SK-N-SH (cell line): Measurements from ENCODE around the gene AKAP12. TPM values are rescaled to one million over a fixed set of nuclear protein-coding genes. Genes with fewer than 3 reads are reported as not detected.

Experiments
- CTCF ChIA-PET: fragments of 300-600, 350-600 bp; formaldehyde crosslinking; extraction: SDS; loops from one replicate; lab custom pipeline; 2021; lab: Yijun Ruan, JAX
- POLR2A ChIA-PET: fragments of 350-600 bp; sonication (Branson Sonifier 250); formaldehyde crosslinking; extraction: SDS; loops from one replicate; lab custom pipeline; 2020; ENCODE audit warnings: antibody characterized with exemption, inconsistent platforms; lab: Yijun Ruan, JAX
- DNase-seq: peaks from one replicate; pipeline ENCODE4 v3.0.0; 2012
- H2AFZ ChIP-seq: fragments of 200-600 bp; sonication (generic); 2 replicates; pipeline ENCODE4 v1.8.1; 2016; ENCODE audit warnings: antibody characterized with exemption, mild to moderate bottlenecking, low read depth
- H3F3A ChIP-seq: fragments of 200-600 bp; sonication (generic); replicated peaks from 2 replicates; pipeline ENCODE3; 2016; ENCODE audit warnings: antibody characterized with exemption, mild to moderate bottlenecking; ENCODE audit not compliant: insufficient read depth
- H3K27ac ChIP-seq, 2 experiments: fragments of 200-500 bp in 1 of 2; fragments of 200-600 bp in 1 of 2; sonication (Bioruptor generic) in 1 of 2; sonication (generic), shearing (Covaris generic) in 1 of 2; 2 replicates each; pipeline versions ENCODE4 v1.5.1 to v1.6.1; 2014 to 2016; ENCODE audit warnings: low read depth in 2 of 2, inconsistent platforms in 1 of 2, low read length in 1 of 2, mild to moderate bottlenecking in 1 of 2, mixed read lengths in 1 of 2
- H3K27me3 ChIP-seq: fragments of 200-600 bp; sonication (generic), shearing (Covaris generic); 2 replicates; pipeline ENCODE4 v1.6.1; 2016; ENCODE audit warnings: mixed run types; ENCODE audit not compliant: insufficient read depth
- H3K36me3 ChIP-seq, 2 experiments: fragments of 200-500 bp in 1 of 2; fragments of 200-600 bp in 1 of 2; sonication (Bioruptor generic) in 1 of 2; sonication (generic) in 1 of 2; replicated peaks in 1 of 2; 2 replicates each; pipeline versions ENCODE3 to v1.5.1; 2014 to 2016; ENCODE audit warnings: low read length in 1 of 2, mild to moderate bottlenecking in 1 of 2; ENCODE audit not compliant: insufficient read depth in 2 of 2, control insufficient read depth in 1 of 2
- H3K4me1 ChIP-seq, 2 experiments: fragments of 200-500 bp in 1 of 2; fragments of 200-600 bp in 1 of 2; sonication (Bioruptor generic) in 1 of 2; sonication (generic), shearing (Covaris generic) in 1 of 2; 2 replicates each; pipeline versions ENCODE4 v1.5.1 to v1.6.1; 2014 to 2016; ENCODE audit warnings: low read depth in 1 of 2, low read length in 1 of 2, mixed run types in 1 of 2; ENCODE audit not compliant: insufficient read depth in 2 of 2, control insufficient read depth in 1 of 2
- H3K4me2 ChIP-seq: fragments of 200-600 bp; sonication (generic), shearing (Covaris generic); 2 replicates; pipeline ENCODE4 v1.6.1; 2017; ENCODE audit warnings: mixed run types
- H3K4me3 ChIP-seq, 2 experiments: fragments of 200-500 bp in 1 of 2; fragments of 200-600 bp in 1 of 2; sonication (Bioruptor generic) in 1 of 2; sonication (generic), shearing (Covaris generic) in 1 of 2; 2 replicates each; pipeline versions ENCODE4 v1.5.1 to v1.8.1; 2014 to 2016; ENCODE audit warnings: low read depth in 2 of 2, inconsistent platforms in 1 of 2, low read length in 1 of 2, mild to moderate bottlenecking in 1 of 2, mixed read lengths in 1 of 2, moderate library complexity in 1 of 2
- H3K79me2 ChIP-seq: fragments of 200-600 bp; sonication (generic); 2 replicates; pipeline ENCODE4 v1.8.1; 2017; ENCODE audit warnings: mild to moderate bottlenecking; ENCODE audit not compliant: insufficient read depth
- H3K9ac ChIP-seq: fragments of 200-600 bp; sonication (generic); 2 replicates; pipeline ENCODE4 v1.6.1; 2017; ENCODE audit warnings: mixed run types
- H3K9me2 ChIP-seq: fragments of 200-600 bp; sonication (generic); 2 replicates; pipeline ENCODE4 v1.6.1; 2017; ENCODE audit warnings: mixed run types
- H3K9me3 ChIP-seq: fragments of 200-600 bp; sonication (generic); 2 replicates; pipeline ENCODE4 v1.6.1; 2017; ENCODE audit warnings: mixed run types, mild to moderate bottlenecking, moderate library complexity
- H4K20me1 ChIP-seq: fragments of 200-600 bp; sonication (generic); 2 replicates; pipeline ENCODE4 v1.6.1; 2017; ENCODE audit warnings: mild to moderate bottlenecking, mixed run types; ENCODE audit not compliant: insufficient read depth
- ELF1 ChIP-seq: IDR thresholded peaks from 2 replicates; pipeline ENCODE4 v1.4.0; 2012
- MAX ChIP-seq: IDR thresholded peaks from 2 replicates; pipeline ENCODE4 v1.4.0; 2012; ENCODE audit warnings: low read depth
- POLR2AphosphoS5 ChIP-seq: IDR thresholded peaks from 2 replicates; pipeline ENCODE4 v1.6.1; 2012; ENCODE audit warnings: low read depth, low read length
- RXRA ChIP-seq: IDR thresholded peaks from 2 replicates; pipeline ENCODE4 v1.4.0; 2012; ENCODE audit warnings: low read depth, mild to moderate bottlenecking, borderline replicate concordance
- ZBTB33 ChIP-seq: IDR thresholded peaks from 2 replicates; pipeline ENCODE4 v1.4.0; 2012; ENCODE audit warnings: low read depth, borderline replicate concordance
- WGBS: methylation state at CpG from one replicate; pipeline ENCODE4 v1.1.6; 2017; ENCODE audit warnings: low lambda C conversion rate; 5-methylcytosine and 5-hydroxymethylcytosine counted together
- polyA plus RNA-seq, 3 experiments: library from polyadenylated mRNA; depleted of rRNA; stranded (reverse); fragments of >200 nt; gene quantifications; 2 replicates each; pipeline ENCODE4 v1.2.3, GENCODE V29; 2012
- TF ChIP-seq, protein P1 (sequence below): fragments of 200-600 bp; sonication (generic); IDR thresholded peaks from 2 replicates; pipeline ENCODE4 v1.6.1; 2017; ENCODE audit warnings: antibody characterized with exemption, mild to moderate bottlenecking, moderate library complexity
- TF ChIP-seq, protein P2 (sequence below): fragments of 150-350 bp; IDR thresholded peaks from 2 replicates; pipeline ENCODE4 v1.6.1; 2017; ENCODE audit warnings: antibody characterized with exemption, low read length, low read depth, borderline replicate concordance
- TF ChIP-seq, protein P3 (sequence below): IDR thresholded peaks from 2 replicates; pipeline ENCODE4 v1.4.0; 2012; ENCODE audit warnings: low read depth, borderline replicate concordance

Gene AKAP12
- polyA plus RNA-seq, 1 of the 3 experiments (the other 2 are of a cell fraction): 46.5 TPM

- 32% methylated on average over 6 of the region's 6 CpGs for WGBS
- TF ChIP-seq ELF1 (no peak), ZBTB33 (no peak), RXRA (no peak)
- TF ChIP-seq, protein P1, sequence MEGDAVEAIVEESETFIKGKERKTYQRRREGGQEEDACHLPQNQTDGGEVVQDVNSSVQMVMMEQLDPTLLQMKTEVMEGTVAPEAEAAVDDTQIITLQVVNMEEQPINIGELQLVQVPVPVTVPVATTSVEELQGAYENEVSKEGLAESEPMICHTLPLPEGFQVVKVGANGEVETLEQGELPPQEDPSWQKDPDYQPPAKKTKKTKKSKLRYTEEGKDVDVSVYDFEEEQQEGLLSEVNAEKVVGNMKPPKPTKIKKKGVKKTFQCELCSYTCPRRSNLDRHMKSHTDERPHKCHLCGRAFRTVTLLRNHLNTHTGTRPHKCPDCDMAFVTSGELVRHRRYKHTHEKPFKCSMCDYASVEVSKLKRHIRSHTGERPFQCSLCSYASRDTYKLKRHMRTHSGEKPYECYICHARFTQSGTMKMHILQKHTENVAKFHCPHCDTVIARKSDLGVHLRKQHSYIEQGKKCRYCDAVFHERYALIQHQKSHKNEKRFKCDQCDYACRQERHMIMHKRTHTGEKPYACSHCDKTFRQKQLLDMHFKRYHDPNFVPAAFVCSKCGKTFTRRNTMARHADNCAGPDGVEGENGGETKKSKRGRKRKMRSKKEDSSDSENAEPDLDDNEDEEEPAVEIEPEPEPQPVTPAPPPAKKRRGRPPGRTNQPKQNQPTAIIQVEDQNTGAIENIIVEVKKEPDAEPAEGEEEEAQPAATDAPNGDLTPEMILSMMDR: no peak
- Histone ChIP-seq H3K27ac (peak overlapping the region in 1 of 2 experiments; percentile 76; a peak in 1 of 4 replicates), H3K4me3 (peak overlapping the region in 1 of 2 experiments; percentile 22; a peak in 1 of 4 replicates), H3K36me3 (peaks cover 0 to 6% of the 10 kb centered on the region in 2 experiments), H3K9me2 (no peaks in the 10 kb centered on the region), H2AFZ (peak overlapping the region; percentile 74; the same call in 1 of the 2 replicates), H3K79me2 (peaks cover 68% of the 10 kb centered on the region; the same call in 1 of the 2 replicates), H3K27me3 (no peaks in the 10 kb centered on the region), H3K4me2 (peak overlapping the region; percentile 84), H4K20me1 (no peaks in the 10 kb centered on the region), H3K9me3 (no peaks in the 10 kb centered on the region), H3K4me1 (peaks cover 7 to 14% of the 10 kb centered on the region in 2 experiments; a peak in 3 of 4 replicates), H3K9ac (peak overlapping the region; percentile 70; the same call in 1 of the 2 replicates), H3F3A (peaks cover 1% of the 10 kb centered on the region)
- POLR2A ChIA-PET: interaction anchor here (0.7 kb wide), 1 partner anchor 432 kb away, joined by 3 read pairs; no protein-coding TSS in a partner anchor
- DNase-seq: no peak
- CTCF ChIA-PET: interaction anchor here (0.7 to 16.6 kb wide), 89 partner anchors 10 to 510 kb away, joined by 3 to 421 read pairs (median 5); partner anchors contain the start of genes AKAP12 and RMND1
Measured at GRCh38 chr6:151324488-151324825, 84.7 kb downstream of the AKAP12 start.

DNA sequence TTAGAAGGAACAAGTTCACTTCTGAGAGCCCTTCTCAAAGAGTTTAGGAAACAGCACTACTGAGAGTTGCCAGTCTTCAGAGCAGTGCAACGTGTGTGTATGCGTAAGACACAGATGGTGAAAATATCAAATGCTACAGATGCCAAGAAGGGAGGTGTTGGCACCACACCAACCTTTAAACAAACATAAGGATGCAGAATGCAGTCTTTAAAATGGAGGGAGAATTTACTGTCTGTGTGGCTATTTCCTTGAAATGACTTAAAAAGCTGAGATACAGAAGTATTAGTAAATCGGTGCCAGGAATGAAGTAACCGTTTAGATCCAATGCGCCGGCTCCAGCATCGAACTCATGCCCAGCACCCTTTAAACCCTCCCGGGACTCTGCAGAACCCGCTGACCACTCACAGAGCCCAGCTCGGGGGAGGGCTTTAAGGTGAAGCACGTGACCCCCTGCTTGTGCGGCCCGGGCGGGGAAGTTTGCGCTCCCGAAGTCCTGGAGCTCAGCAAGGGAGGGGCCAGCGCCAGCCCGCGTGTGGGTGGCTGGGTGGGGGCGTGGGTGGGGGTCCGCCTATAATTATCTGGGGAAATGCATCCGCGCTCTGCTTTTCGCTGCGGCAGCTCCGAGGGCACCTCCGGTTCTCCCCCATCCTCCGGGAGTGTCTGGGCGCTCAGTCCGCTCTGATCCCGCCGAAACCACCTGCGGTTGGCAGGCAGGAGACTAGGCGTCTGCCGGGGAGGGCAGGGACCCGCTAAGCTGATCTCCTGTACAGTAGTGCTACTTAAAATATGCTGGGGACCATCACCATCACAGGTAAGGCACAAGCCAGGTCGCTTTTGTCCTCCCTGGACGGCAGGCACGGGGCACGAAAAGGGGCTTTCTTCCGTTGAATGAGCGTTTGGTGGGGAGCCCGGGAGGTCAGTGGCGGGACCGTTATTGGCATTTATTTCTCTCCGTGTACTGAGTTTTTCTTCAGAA lies 85.6 kb downstream of the AKAP12 start:
- Histone ChIP-seq H2AFZ (peak overlapping the region; percentile 70; the same call in 1 of the 2 replicates), H3K9me2 (no peaks in the 10 kb centered on the region), H3K9me3 (no peaks in the 10 kb centered on the region), H3K27ac (peak overlapping the region; percentile 24 to 76), H3K4me2 (peak overlapping the region; percentile 84), H3K4me1 (peaks cover 7 to 18% of the 10 kb centered on the region in 2 experiments; a peak in 3 of 4 replicates), H3K27me3 (no peaks in the 10 kb centered on the region), H3K36me3 (peaks cover 0 to 6% of the 10 kb centered on the region in 2 experiments), H3K9ac (peak overlapping the region; percentile 70), H3F3A (peaks cover 3% of the 10 kb centered on the region), H4K20me1 (no peaks in the 10 kb centered on the region), H3K79me2 (peaks cover 66% of the 10 kb centered on the region; the same call in 1 of the 2 replicates), H3K4me3 (peak overlapping the region; percentile 54 to 70)
- ChIA-PET CTCF (interaction anchor here (0.7 to 16.6 kb wide), 45 partner anchors 9 to 510 kb away, joined by 3 to 421 read pairs (median 7); partner anchors contain the start of gene AKAP12), POLR2A (interaction anchor here (1.2 kb wide), 1 partner anchor 84 kb away, joined by 4 read pairs; no protein-coding TSS in a partner anchor)
- DNase-seq: peak; percentile 80
- TF ChIP-seq, protein P2, sequence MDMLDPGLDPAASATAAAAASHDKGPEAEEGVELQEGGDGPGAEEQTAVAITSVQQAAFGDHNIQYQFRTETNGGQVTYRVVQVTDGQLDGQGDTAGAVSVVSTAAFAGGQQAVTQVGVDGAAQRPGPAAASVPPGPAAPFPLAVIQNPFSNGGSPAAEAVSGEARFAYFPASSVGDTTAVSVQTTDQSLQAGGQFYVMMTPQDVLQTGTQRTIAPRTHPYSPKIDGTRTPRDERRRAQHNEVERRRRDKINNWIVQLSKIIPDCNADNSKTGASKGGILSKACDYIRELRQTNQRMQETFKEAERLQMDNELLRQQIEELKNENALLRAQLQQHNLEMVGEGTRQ: peak; percentile 57; the same call in 1 of the 2 replicates
- TF ChIP-seq POLR2AphosphoS5 (no peak), MAX (peak; percentile 53; the same call in 1 of the 2 replicates)
- TF ChIP-seq, protein P3, sequence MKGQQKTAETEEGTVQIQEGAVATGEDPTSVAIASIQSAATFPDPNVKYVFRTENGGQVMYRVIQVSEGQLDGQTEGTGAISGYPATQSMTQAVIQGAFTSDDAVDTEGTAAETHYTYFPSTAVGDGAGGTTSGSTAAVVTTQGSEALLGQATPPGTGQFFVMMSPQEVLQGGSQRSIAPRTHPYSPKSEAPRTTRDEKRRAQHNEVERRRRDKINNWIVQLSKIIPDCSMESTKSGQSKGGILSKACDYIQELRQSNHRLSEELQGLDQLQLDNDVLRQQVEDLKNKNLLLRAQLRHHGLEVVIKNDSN: peak; percentile 88
- WGBS: 8% methylated on average over 17 of the region's 46 CpGs
